ENCODE results near the gene PDE4D. TPM values are rescaled to one million over a fixed set of nuclear protein-coding genes. Genes with fewer than 3 reads are reported as not detected.
A peak's percentile ranks its signal among the peaks of the same experiment; 100 is the strongest.

Gene PDE4D
- total RNA-seq, 1 experiment from 2014 or later = 3.3 TPM

GRCh38 chr5:59665086-59665831 lies 228.3 kb downstream of the PDE4D start:
- ChIA-PET CTCF (interaction anchor here (0.8 to 1.6 kb wide), 5 partner anchors 35 to 476 kb away, joined by 3 to 7 read pairs (median 3); no protein-coding TSS in a partner anchor), POLR2A (no interaction called here)
- H3K27me3 Mint-ChIP-seq (ENCODE audit: low read depth) = no peaks in the 10 kb centered on the region
- H3K4me3 Mint-ChIP-seq = no peak overlapping the region
- peaks cover 33% of the 10 kb centered on the region for H3K4me1 Mint-ChIP-seq
- no peaks in the 10 kb centered on the region for H3K36me3 Mint-ChIP-seq
- no peak overlapping the region for H3K27ac Mint-ChIP-seq
- peaks cover 13% of the 10 kb centered on the region for H3K9me3 Mint-ChIP-seq
- ATAC-seq (no peak), DNase-seq (ENCODE audit: low spot score) (no peak)
- TF ChIP-seq ATF2 (CRISPR knock-in tag; IDR thresholded peaks at IDR 0.05; ENCODE audit: borderline replicate concordance, low read depth) (no peak), GTF2I (CRISPR knock-in tag; conservative IDR thresholded peaks at IDR 0.05) (no peak), FOXK1 (CRISPR knock-in tag; IDR thresholded peaks at IDR 0.05) (no peak), ZNF423 (CRISPR knock-in tag; IDR thresholded peaks at IDR 0.05) (no peak), ZNF263 (CRISPR knock-in tag; IDR thresholded peaks at IDR 0.05; ENCODE audit: low read depth) (no peak)

GRCh38 chr5:59661954-59662615 lies 231.4 kb downstream of the PDE4D start:
- ATAC-seq (peak; percentile 67), DNase-seq (ENCODE audit: low spot score) (no peak)
- ChIA-PET CTCF (interaction anchor here (0.6 kb wide), 1 partner anchor 165 kb away, joined by 3 read pairs; no protein-coding TSS in a partner anchor), POLR2A (no interaction called here)
- Mint-ChIP-seq H3K4me1 (peaks cover 33% of the 10 kb centered on the region), H3K27me3 (ENCODE audit: low read depth) (no peaks in the 10 kb centered on the region), H3K4me3 (no peak overlapping the region), H3K9me3 (no peaks in the 10 kb centered on the region), H3K36me3 (no peaks in the 10 kb centered on the region), H3K27ac (peak overlapping the region; percentile 34)
- TF ChIP-seq ZNF416 (CRISPR knock-in tag; IDR thresholded peaks at IDR 0.05) (no peak), CBFB (CRISPR knock-in tag; IDR thresholded peaks at IDR 0.05; ENCODE audit: low read depth) (no peak)

- CTCF ChIA-PET = interaction anchor here (0.6 to 2.0 kb wide), 4 partner anchors 135 to 281 kb away, joined by 3 to 5 read pairs (median 3); no protein-coding TSS in a partner anchor
- H3K27ac Mint-ChIP-seq = 0 out of 2 replicates have a peak overlapping the region, but pooled peaks have one; percentile 34
- ATAC-seq = no peak
- DNase-seq (ENCODE audit: low spot score) = no peak
- H3K9me3 Mint-ChIP-seq = no peaks in the 10 kb centered on the region
- no peaks in the 10 kb centered on the region for H3K36me3 Mint-ChIP-seq
- POLR2A ChIA-PET = no interaction called here
- H3K4me3 Mint-ChIP-seq = no peak overlapping the region
- H3K4me1 Mint-ChIP-seq = peaks cover 33% of the 10 kb centered on the region
- no peaks in the 10 kb centered on the region for H3K27me3 Mint-ChIP-seq (ENCODE audit: low read depth)
- TF ChIP-seq MLX (CRISPR knock-in tag; IDR thresholded peaks at IDR 0.05) (no peak), ZNF263 (CRISPR knock-in tag; IDR thresholded peaks at IDR 0.05; ENCODE audit: low read depth) (no peak), PREB (CRISPR knock-in tag; IDR thresholded peaks at IDR 0.05; ENCODE audit: borderline replicate concordance) (no peak), SP1 (CRISPR knock-in tag; conservative IDR thresholded peaks at IDR 0.05) (no peak), ATF3 (CRISPR knock-in tag; conservative IDR thresholded peaks at IDR 0.05) (no peak), RELA (CRISPR knock-in tag; IDR thresholded peaks at IDR 0.05; ENCODE audit: borderline replicate concordance) (no peak)
Measured at GRCh38 chr5:59661311-59661710, 232.2 kb downstream of the PDE4D start.

GRCh38 chr5:59660737-59661136 lies 232.8 kb downstream of the PDE4D start:
- no peaks in the 10 kb centered on the region for H3K36me3 Mint-ChIP-seq
- POLR2A ChIA-PET = no interaction called here
- TF ChIP-seq JAZF1 (CRISPR knock-in tag; IDR thresholded peaks at IDR 0.05) (no peak), STAT6 (CRISPR knock-in tag; conservative IDR thresholded peaks at IDR 0.05; ENCODE audit: low read depth) (no peak), ZNF396 (CRISPR knock-in tag; IDR thresholded peaks at IDR 0.05; ENCODE audit: borderline replicate concordance) (no peak)

More at GRCh38 chr5:59660737-59661136, 232.8 kb downstream of the PDE4D start:
- Mint-ChIP-seq H3K4me3 (no peak overlapping the region), H3K9me3 (no peaks in the 10 kb centered on the region), H3K4me1 (peaks cover 33% of the 10 kb centered on the region), H3K27me3 (ENCODE audit: low read depth) (no peaks in the 10 kb centered on the region), H3K27ac (no peak overlapping the region)
- CTCF ChIA-PET = interaction anchor here (0.5 to 2.8 kb wide), 8 partner anchors 12 to 445 kb away, joined by 3 to 16 read pairs (median 3); no protein-coding TSS in a partner anchor
- no peak for DNase-seq (ENCODE audit: low spot score)
- peak; percentile 34; the same call in 1 of the 2 replicates for ATAC-seq
